ENCODE results near the gene CCDC7.

Gene CCDC7

DNA sequence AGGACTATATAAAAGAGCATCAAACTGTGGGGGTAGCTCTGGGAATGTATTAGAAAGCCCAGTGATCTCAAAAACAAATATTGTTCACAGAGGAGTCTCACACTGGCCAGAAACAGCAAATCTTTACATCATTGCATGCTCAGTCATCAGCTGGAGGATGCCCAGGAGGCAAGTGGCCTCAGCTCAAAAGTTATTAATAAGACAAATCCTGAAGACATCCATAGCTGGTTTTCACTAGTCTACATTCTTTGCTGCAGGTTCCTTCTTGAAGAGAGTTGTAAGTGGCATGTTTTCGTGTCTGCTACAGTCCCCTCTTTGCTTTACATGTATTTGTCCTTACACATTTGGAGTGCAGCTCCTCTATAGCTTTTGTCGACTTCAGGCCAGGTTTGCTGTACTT is 8.6 kb upstream of the CCDC7 start:
- H3K27ac Mint-ChIP-seq: no peak overlapping the region
- H3K36me3 Mint-ChIP-seq (ENCODE audit: low read depth): no peaks in the 10 kb centered on the region
- no peaks in the 10 kb centered on the region for H3K4me1 Mint-ChIP-seq
- TF ChIP-seq, protein P1, sequence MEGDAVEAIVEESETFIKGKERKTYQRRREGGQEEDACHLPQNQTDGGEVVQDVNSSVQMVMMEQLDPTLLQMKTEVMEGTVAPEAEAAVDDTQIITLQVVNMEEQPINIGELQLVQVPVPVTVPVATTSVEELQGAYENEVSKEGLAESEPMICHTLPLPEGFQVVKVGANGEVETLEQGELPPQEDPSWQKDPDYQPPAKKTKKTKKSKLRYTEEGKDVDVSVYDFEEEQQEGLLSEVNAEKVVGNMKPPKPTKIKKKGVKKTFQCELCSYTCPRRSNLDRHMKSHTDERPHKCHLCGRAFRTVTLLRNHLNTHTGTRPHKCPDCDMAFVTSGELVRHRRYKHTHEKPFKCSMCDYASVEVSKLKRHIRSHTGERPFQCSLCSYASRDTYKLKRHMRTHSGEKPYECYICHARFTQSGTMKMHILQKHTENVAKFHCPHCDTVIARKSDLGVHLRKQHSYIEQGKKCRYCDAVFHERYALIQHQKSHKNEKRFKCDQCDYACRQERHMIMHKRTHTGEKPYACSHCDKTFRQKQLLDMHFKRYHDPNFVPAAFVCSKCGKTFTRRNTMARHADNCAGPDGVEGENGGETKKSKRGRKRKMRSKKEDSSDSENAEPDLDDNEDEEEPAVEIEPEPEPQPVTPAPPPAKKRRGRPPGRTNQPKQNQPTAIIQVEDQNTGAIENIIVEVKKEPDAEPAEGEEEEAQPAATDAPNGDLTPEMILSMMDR (IDR thresholded peaks at IDR 0.05; ENCODE audit: unreplicated experiment in 3 of 3): no peak
- peaks cover 6% of the 10 kb centered on the region for H3K27me3 Mint-ChIP-seq (ENCODE audit: low read depth)
- H3K4me3 Mint-ChIP-seq: no peak overlapping the region
- H3K9me3 Mint-ChIP-seq: peaks cover 19% of the 10 kb centered on the region

DNA sequence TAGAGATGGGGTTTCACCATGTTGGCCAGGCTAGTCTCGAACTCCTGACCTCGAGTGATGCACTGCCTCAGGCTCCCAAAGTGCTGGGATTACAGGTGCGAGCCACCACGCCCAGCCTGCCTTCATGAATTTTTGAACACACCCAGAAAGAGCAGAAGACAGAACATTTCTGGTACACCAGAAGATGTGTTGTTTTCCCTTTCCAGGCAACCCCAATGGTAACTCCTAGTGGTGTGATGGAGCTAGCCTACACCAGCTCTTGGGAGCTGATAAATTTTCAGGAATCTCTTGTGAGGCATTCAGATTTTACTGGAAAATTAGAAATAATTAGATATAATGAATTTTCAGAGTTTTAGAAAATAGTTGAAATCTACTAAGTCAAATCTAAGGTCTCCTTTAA is 904 bp upstream of the CCDC7 start:
- TF ChIP-seq, protein P1 (IDR thresholded peaks at IDR 0.05; ENCODE audit: unreplicated experiment in 3 of 3): no peak
- Mint-ChIP-seq H3K4me1 (no peaks in the 10 kb centered on the region), H3K27ac (peak overlapping the region in 2 of 3 experiments; percentile 99), H3K9me3 (peaks cover 3% of the 10 kb centered on the region), H3K27me3 (ENCODE audit: low read depth) (no peaks in the 10 kb centered on the region), H3K36me3 (ENCODE audit: low read depth) (no peaks in the 10 kb centered on the region), H3K4me3 (peak overlapping the region; percentile 25 to 89 (median 50))

DNA sequence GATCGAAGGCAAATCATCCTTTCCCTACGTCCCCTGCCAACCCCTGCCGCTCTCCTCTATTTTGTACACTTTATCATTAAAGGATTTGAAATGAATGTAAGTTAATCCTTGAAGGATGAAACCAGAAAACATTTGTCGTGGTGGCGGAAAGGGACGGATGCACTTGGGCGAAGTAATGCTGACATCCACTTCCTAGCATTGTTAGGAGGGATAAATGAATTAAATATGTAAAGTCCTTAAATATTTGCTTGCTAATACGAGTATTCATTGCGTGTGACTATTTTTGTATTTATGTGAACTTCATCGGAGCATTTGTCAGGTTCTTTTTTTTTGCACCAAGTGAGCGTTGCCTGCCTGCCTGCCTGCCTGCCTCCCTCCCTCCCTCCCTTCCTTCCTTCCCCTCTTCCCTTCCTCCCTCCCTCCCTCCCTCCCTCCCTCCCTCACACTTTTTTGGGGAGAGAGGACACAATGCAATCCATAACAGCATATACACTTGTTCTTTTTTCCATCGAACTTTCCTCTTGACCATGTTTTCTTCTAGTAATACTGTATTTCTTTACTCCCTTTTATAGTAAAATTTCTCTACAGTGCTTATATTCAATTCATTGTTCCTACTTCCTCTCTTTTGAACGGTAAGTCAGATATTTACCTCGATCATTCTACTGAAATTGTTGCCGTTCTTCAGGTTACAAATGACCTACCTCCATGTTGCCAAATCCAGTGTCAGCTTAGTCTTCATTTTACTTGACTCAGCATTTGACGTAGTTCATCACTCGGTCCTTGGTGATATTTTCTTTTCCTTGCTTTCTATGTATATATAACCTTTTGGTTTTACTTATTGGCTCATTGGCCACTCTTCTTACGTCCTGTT is 831 bp downstream of the CCDC7 start:
- TF ChIP-seq, protein P1 (IDR thresholded peaks at IDR 0.05; ENCODE audit: unreplicated experiment in 3 of 3): no peak
- no peaks in the 10 kb centered on the region for H3K4me1 Mint-ChIP-seq
- H3K27ac Mint-ChIP-seq: peak overlapping the region; percentile 99 to 100 (median 99)
- H3K9me3 Mint-ChIP-seq: peaks cover 3% of the 10 kb centered on the region
- no peaks in the 10 kb centered on the region for H3K36me3 Mint-ChIP-seq (ENCODE audit: low read depth)
- H3K4me3 Mint-ChIP-seq: peak overlapping the region; percentile 88 to 89 (median 89)
- no peaks in the 10 kb centered on the region for H3K27me3 Mint-ChIP-seq (ENCODE audit: low read depth)

DNA sequence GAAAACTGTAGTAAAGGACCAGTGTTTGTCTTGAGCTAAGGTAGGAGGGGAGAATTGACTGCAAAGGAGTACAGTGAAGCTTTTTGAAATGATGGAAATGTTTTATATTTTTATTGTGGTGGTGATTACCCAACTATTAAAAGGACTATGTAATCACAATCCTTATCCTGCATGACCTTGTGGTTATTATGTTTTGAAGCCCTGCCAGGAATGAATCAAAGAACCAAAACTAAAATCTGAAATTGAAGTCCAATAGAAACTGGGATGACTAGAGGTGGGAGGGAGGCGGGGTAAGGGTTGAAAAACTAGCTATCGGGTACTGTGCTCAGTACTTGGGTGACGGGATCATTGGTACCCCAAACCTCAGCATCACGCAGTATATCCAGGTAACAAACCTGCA is 8.2 kb downstream of the CCDC7 start:
- H3K4me1 Mint-ChIP-seq: no peaks in the 10 kb centered on the region
- no peak overlapping the region for H3K4me3 Mint-ChIP-seq
- H3K27me3 Mint-ChIP-seq (ENCODE audit: low read depth): no peaks in the 10 kb centered on the region
- TF ChIP-seq, protein P1 (IDR thresholded peaks at IDR 0.05; ENCODE audit: unreplicated experiment in 3 of 3): no peak
- no peak overlapping the region for H3K27ac Mint-ChIP-seq
- peaks cover 10% of the 10 kb centered on the region for H3K36me3 Mint-ChIP-seq (ENCODE audit: low read depth)
- H3K9me3 Mint-ChIP-seq: no peaks in the 10 kb centered on the region

DNA sequence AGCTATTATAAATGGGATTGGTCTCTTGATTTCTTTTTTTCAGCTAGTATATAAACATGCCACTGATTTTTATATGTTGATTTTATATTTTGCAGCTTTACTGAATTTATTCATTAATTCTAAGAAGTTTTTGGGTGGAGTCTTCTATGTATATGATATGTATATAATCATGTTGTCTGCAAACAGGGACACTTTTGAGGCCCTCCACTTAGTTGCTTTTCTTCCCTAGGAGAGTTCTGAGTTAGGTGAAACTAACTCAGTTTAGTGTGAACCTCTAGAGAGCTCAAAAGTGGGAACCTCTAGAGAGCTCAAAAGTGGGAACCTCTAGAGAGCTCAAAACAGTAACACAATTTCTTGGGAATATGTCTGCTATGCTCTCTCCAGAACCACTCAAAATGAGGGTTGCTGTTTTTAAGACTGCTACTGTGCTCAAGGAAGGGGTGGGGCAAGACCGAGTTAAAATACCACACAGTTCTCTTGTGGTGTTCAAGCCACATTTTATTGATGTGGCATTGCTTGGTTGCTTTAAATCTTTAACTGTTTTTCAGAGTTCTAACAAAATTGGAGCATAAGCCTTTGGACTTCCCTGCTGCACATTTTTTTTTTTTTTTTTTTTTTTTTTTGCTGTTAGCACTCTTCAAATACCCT is 13.2 kb downstream of the CCDC7 start:
- Mint-ChIP-seq H3K9me3 (no peaks in the 10 kb centered on the region), H3K27ac (no peak overlapping the region), H3K4me3 (no peak overlapping the region), H3K27me3 (ENCODE audit: low read depth) (no peaks in the 10 kb centered on the region), H3K4me1 (no peaks in the 10 kb centered on the region), H3K36me3 (ENCODE audit: low read depth) (peaks cover 10% of the 10 kb centered on the region)
- TF ChIP-seq, protein P1 (IDR thresholded peaks at IDR 0.05; ENCODE audit: unreplicated experiment in 3 of 3): no peak
